SK-N-SH (cell line): ENCODE data around the gene ZCCHC3. TPM values are rescaled to one million over a fixed set of nuclear protein-coding genes. Genes with fewer than 3 reads are reported as not detected.

Experiments
- CTCF ChIA-PET: fragments of 300-600, 350-600 bp; formaldehyde crosslinking; extraction: SDS; loops from one replicate; lab custom pipeline; 2021; lab: Yijun Ruan, JAX
- POLR2A ChIA-PET: fragments of 350-600 bp; sonication (Branson Sonifier 250); formaldehyde crosslinking; extraction: SDS; loops from one replicate; lab custom pipeline; 2020; ENCODE audit warnings: antibody characterized with exemption, inconsistent platforms; lab: Yijun Ruan, JAX
- DNase-seq: peaks from one replicate; pipeline ENCODE4 v3.0.0; 2012
- H2AFZ ChIP-seq: fragments of 200-600 bp; sonication (generic); 2 replicates; pipeline ENCODE4 v1.8.1; 2016; ENCODE audit warnings: antibody characterized with exemption, mild to moderate bottlenecking, low read depth
- H3F3A ChIP-seq: fragments of 200-600 bp; sonication (generic); replicated peaks from 2 replicates; pipeline ENCODE3; 2016; ENCODE audit warnings: antibody characterized with exemption, mild to moderate bottlenecking; ENCODE audit not compliant: insufficient read depth
- H3K27ac ChIP-seq, 2 experiments: fragments of 200-500 bp in 1 of 2; fragments of 200-600 bp in 1 of 2; sonication (Bioruptor generic) in 1 of 2; sonication (generic), shearing (Covaris generic) in 1 of 2; 2 replicates each; pipeline versions ENCODE4 v1.5.1 to v1.6.1; 2014 to 2016; ENCODE audit warnings: low read depth in 2 of 2, inconsistent platforms in 1 of 2, low read length in 1 of 2, mild to moderate bottlenecking in 1 of 2, mixed read lengths in 1 of 2
- H3K27me3 ChIP-seq: fragments of 200-600 bp; sonication (generic), shearing (Covaris generic); 2 replicates; pipeline ENCODE4 v1.6.1; 2016; ENCODE audit warnings: mixed run types; ENCODE audit not compliant: insufficient read depth
- H3K36me3 ChIP-seq, 2 experiments: fragments of 200-500 bp in 1 of 2; fragments of 200-600 bp in 1 of 2; sonication (Bioruptor generic) in 1 of 2; sonication (generic) in 1 of 2; replicated peaks in 1 of 2; 2 replicates each; pipeline versions ENCODE3 to v1.5.1; 2014 to 2016; ENCODE audit warnings: low read length in 1 of 2, mild to moderate bottlenecking in 1 of 2; ENCODE audit not compliant: insufficient read depth in 2 of 2, control insufficient read depth in 1 of 2
- H3K4me1 ChIP-seq, 2 experiments: fragments of 200-500 bp in 1 of 2; fragments of 200-600 bp in 1 of 2; sonication (Bioruptor generic) in 1 of 2; sonication (generic), shearing (Covaris generic) in 1 of 2; 2 replicates each; pipeline versions ENCODE4 v1.5.1 to v1.6.1; 2014 to 2016; ENCODE audit warnings: low read depth in 1 of 2, low read length in 1 of 2, mixed run types in 1 of 2; ENCODE audit not compliant: insufficient read depth in 2 of 2, control insufficient read depth in 1 of 2
- H3K4me2 ChIP-seq: fragments of 200-600 bp; sonication (generic), shearing (Covaris generic); 2 replicates; pipeline ENCODE4 v1.6.1; 2017; ENCODE audit warnings: mixed run types
- H3K4me3 ChIP-seq, 2 experiments: fragments of 200-500 bp in 1 of 2; fragments of 200-600 bp in 1 of 2; sonication (Bioruptor generic) in 1 of 2; sonication (generic), shearing (Covaris generic) in 1 of 2; 2 replicates each; pipeline versions ENCODE4 v1.5.1 to v1.8.1; 2014 to 2016; ENCODE audit warnings: low read depth in 2 of 2, inconsistent platforms in 1 of 2, low read length in 1 of 2, mild to moderate bottlenecking in 1 of 2, mixed read lengths in 1 of 2, moderate library complexity in 1 of 2
- H3K79me2 ChIP-seq: fragments of 200-600 bp; sonication (generic); 2 replicates; pipeline ENCODE4 v1.8.1; 2017; ENCODE audit warnings: mild to moderate bottlenecking; ENCODE audit not compliant: insufficient read depth
- H3K9ac ChIP-seq: fragments of 200-600 bp; sonication (generic); 2 replicates; pipeline ENCODE4 v1.6.1; 2017; ENCODE audit warnings: mixed run types
- H3K9me2 ChIP-seq: fragments of 200-600 bp; sonication (generic); 2 replicates; pipeline ENCODE4 v1.6.1; 2017; ENCODE audit warnings: mixed run types
- H3K9me3 ChIP-seq: fragments of 200-600 bp; sonication (generic); 2 replicates; pipeline ENCODE4 v1.6.1; 2017; ENCODE audit warnings: mixed run types, mild to moderate bottlenecking, moderate library complexity
- H4K20me1 ChIP-seq: fragments of 200-600 bp; sonication (generic); 2 replicates; pipeline ENCODE4 v1.6.1; 2017; ENCODE audit warnings: mild to moderate bottlenecking, mixed run types; ENCODE audit not compliant: insufficient read depth
- CHD2 ChIP-seq: fragments of 150-350 bp; IDR thresholded peaks from 2 replicates; pipeline ENCODE4 v1.6.1; 2018; ENCODE audit warnings: low read length; ENCODE audit not compliant: partially characterized antibody
- CTCF ChIP-seq: fragments of 200-600 bp; sonication (generic); IDR thresholded peaks from 2 replicates; pipeline ENCODE4 v1.6.1; 2017; ENCODE audit warnings: antibody characterized with exemption, mild to moderate bottlenecking, moderate library complexity
- EP300 ChIP-seq, 2 experiments: IDR thresholded peaks; 2 replicates each; pipeline versions ENCODE4 v1.4.0 to v1.6.1; 2012; ENCODE audit warnings: borderline replicate concordance in 1 of 2, low read depth in 1 of 2, low read length in 1 of 2
- EZH2phosphoT487 ChIP-seq: fragments of 200-600 bp; sonication (generic); IDR thresholded peaks from 2 replicates; pipeline ENCODE4 v1.6.1; 2017; ENCODE audit warnings: low read depth, mixed run types, mild to moderate bottlenecking, antibody characterized with exemption, moderate library complexity, borderline replicate concordance
- FOSL2 ChIP-seq: IDR thresholded peaks from 2 replicates; pipeline ENCODE4 v1.4.0; 2012; ENCODE audit warnings: low read depth, mild to moderate bottlenecking, moderate library complexity, borderline replicate concordance
- FOXM1 ChIP-seq: IDR thresholded peaks from 2 replicates; pipeline ENCODE4 v1.4.0; 2012; ENCODE audit warnings: low read depth, mild to moderate bottlenecking
- GATA2 ChIP-seq: sonication (generic); formaldehyde crosslinking; IDR thresholded peaks from 2 replicates; pipeline ENCODE4 v1.5.0; 2020; ENCODE audit warnings: mild to moderate bottlenecking, missing genetic modification reagents
- MAX ChIP-seq: IDR thresholded peaks from 2 replicates; pipeline ENCODE4 v1.4.0; 2012; ENCODE audit warnings: low read depth
- NRF1 ChIP-seq: IDR thresholded peaks from 2 replicates; pipeline ENCODE4 v1.6.1; 2012; ENCODE audit warnings: low read depth, mild to moderate bottlenecking, low read length
- POLR2AphosphoS5 ChIP-seq: IDR thresholded peaks from 2 replicates; pipeline ENCODE4 v1.6.1; 2012; ENCODE audit warnings: low read depth, low read length
- RAD21 ChIP-seq: IDR thresholded peaks from 2 replicates; pipeline ENCODE4 v1.6.1; 2012; ENCODE audit warnings: mild to moderate bottlenecking, low read length
- RCOR1 ChIP-seq: fragments of 150-350 bp; IDR thresholded peaks from 2 replicates; pipeline ENCODE4 v1.6.1; 2017; ENCODE audit warnings: antibody characterized with exemption, low read length
- SIN3A ChIP-seq: IDR thresholded peaks from 2 replicates; pipeline ENCODE4 v1.6.1; 2012; ENCODE audit warnings: low read depth, mild to moderate bottlenecking, low read length, moderate library complexity, borderline replicate concordance
- SMC3 ChIP-seq: IDR thresholded peaks from 2 replicates; pipeline ENCODE4 v1.6.1; 2012; ENCODE audit warnings: low read depth, low read length, improper control_type of control experiment
- TAF1 ChIP-seq: IDR thresholded peaks from 2 replicates; pipeline ENCODE4 v1.6.1; 2012; ENCODE audit warnings: low read depth, mild to moderate bottlenecking, low read length, moderate library complexity, borderline replicate concordance
- TCF12 ChIP-seq: IDR thresholded peaks from 2 replicates; pipeline ENCODE4 v1.4.0; 2012
- TEAD4 ChIP-seq: IDR thresholded peaks from 2 replicates; pipeline ENCODE4 v1.4.0; 2012; ENCODE audit warnings: mild to moderate bottlenecking, borderline replicate concordance; ENCODE audit not compliant: insufficient read depth
- USF1 ChIP-seq: IDR thresholded peaks from 2 replicates; pipeline ENCODE4 v1.4.0; 2012; ENCODE audit warnings: low read depth, borderline replicate concordance
- YY1 ChIP-seq: IDR thresholded peaks from 2 replicates; pipeline ENCODE4 v1.4.0; 2012; ENCODE audit warnings: low read depth, mild to moderate bottlenecking
- WGBS: methylation state at CpG from one replicate; pipeline ENCODE4 v1.1.6; 2017; ENCODE audit warnings: low lambda C conversion rate; 5-methylcytosine and 5-hydroxymethylcytosine counted together
- polyA plus RNA-seq, 3 experiments: library from polyadenylated mRNA; depleted of rRNA; stranded (reverse); fragments of >200 nt; gene quantifications; 2 replicates each; pipeline ENCODE4 v1.2.3, GENCODE V29; 2012
- TF ChIP-seq, protein P1 (sequence below): fragments of 150-350 bp; IDR thresholded peaks from 2 replicates; pipeline ENCODE4 v1.6.1; 2016; ENCODE audit warnings: mild to moderate bottlenecking, low read depth, low read length
- TF ChIP-seq, protein P2 (sequence below): IDR thresholded peaks from 2 replicates; pipeline ENCODE4 v1.4.0; 2012; ENCODE audit warnings: low read depth, borderline replicate concordance
- TF ChIP-seq, protein P3 (sequence below): fragments of 150-350 bp; IDR thresholded peaks from 2 replicates; pipeline ENCODE4 v1.6.1; 2017; ENCODE audit warnings: antibody characterized with exemption, low read length, low read depth, borderline replicate concordance

Gene ZCCHC3
- polyA plus RNA-seq, 1 of the 3 experiments (the other 2 are of a cell fraction): 9.5 TPM

DNA sequence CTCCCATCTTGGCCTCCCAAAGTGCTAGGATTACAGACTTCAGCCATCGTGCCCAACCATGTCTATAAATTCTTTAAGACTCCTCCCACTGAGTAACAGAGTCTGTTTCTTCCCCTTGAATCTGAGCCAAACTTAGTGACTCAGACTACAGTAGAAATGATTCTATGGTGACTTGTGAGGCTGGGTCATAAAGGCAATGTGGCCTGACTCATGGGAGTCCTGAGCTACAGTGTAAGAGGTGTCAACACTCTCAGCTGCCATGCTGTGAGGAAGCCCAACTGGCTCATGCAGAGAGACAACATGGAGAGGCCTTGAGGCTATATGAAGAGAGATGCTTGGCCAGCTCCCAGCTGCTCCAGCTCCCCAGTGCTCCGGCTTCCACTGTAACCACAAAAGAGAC, 44.3 kb downstream of the ZCCHC3 start:
- peaks cover 8% of the 10 kb centered on the region for H3K79me2 ChIP-seq
- H3K36me3 ChIP-seq: peaks cover 0 to 9% of the 10 kb centered on the region in 2 experiments
- H4K20me1 ChIP-seq: no peaks in the 10 kb centered on the region
- no peaks in the 10 kb centered on the region; the same call in 1 of the 2 replicates for H3K9me3 ChIP-seq
- POLR2A ChIA-PET: no interaction called here
- no peak overlapping the region for H3K9ac ChIP-seq
- H3K4me2 ChIP-seq: no peak overlapping the region
- H3K4me1 ChIP-seq: peaks cover 0 to 6% of the 10 kb centered on the region in 2 experiments; a peak in 1 of 4 replicates
- no peak overlapping the region for H2AFZ ChIP-seq
- WGBS: 74% methylated on average over 2 of the region's 2 CpGs
- H3K27me3 ChIP-seq: no peaks in the 10 kb centered on the region
- peak overlapping the region in 1 of 2 experiments; percentile 16; a peak in 1 of 4 replicates for H3K27ac ChIP-seq
- H3F3A ChIP-seq: peaks cover 11% of the 10 kb centered on the region
- H3K9me2 ChIP-seq: no peaks in the 10 kb centered on the region
- no peak for DNase-seq
- no peak overlapping the region for H3K4me3 ChIP-seq
- CTCF ChIA-PET: interaction anchor here (1.0 to 1.9 kb wide), 2 partner anchors 11 to 16 kb away, joined by 4 to 9 read pairs; partner anchors contain the start of gene SOX12
- TF ChIP-seq, protein P1, sequence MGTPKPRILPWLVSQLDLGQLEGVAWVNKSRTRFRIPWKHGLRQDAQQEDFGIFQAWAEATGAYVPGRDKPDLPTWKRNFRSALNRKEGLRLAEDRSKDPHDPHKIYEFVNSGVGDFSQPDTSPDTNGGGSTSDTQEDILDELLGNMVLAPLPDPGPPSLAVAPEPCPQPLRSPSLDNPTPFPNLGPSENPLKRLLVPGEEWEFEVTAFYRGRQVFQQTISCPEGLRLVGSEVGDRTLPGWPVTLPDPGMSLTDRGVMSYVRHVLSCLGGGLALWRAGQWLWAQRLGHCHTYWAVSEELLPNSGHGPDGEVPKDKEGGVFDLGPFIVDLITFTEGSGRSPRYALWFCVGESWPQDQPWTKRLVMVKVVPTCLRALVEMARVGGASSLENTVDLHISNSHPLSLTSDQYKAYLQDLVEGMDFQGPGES: no peak
- TF ChIP-seq NRF1: no peak
- TF ChIP-seq SIN3A: no peak
- no peak for TF ChIP-seq TAF1
- TF ChIP-seq SMC3: no peak
- TF ChIP-seq, protein P2, sequence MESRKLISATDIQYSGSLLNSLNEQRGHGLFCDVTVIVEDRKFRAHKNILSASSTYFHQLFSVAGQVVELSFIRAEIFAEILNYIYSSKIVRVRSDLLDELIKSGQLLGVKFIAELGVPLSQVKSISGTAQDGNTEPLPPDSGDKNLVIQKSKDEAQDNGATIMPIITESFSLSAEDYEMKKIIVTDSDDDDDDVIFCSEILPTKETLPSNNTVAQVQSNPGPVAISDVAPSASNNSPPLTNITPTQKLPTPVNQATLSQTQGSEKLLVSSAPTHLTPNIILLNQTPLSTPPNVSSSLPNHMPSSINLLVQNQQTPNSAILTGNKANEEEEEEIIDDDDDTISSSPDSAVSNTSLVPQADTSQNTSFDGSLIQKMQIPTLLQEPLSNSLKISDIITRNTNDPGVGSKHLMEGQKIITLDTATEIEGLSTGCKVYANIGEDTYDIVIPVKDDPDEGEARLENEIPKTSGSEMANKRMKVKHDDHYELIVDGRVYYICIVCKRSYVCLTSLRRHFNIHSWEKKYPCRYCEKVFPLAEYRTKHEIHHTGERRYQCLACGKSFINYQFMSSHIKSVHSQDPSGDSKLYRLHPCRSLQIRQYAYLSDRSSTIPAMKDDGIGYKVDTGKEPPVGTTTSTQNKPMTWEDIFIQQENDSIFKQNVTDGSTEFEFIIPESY: no peak
- TF ChIP-seq EP300 (IDR thresholded peaks at IDR 0.05; ENCODE audit: borderline replicate concordance in 1 of 2, low read depth in 1 of 2, low read length in 1 of 2): no peak
- peak; percentile 85 for TF ChIP-seq YY1
- TF ChIP-seq RAD21: no peak
- TF ChIP-seq RCOR1: no peak
- peak; percentile 39; the same call in 1 of the 2 replicates for TF ChIP-seq TCF12
- TF ChIP-seq, protein P3, sequence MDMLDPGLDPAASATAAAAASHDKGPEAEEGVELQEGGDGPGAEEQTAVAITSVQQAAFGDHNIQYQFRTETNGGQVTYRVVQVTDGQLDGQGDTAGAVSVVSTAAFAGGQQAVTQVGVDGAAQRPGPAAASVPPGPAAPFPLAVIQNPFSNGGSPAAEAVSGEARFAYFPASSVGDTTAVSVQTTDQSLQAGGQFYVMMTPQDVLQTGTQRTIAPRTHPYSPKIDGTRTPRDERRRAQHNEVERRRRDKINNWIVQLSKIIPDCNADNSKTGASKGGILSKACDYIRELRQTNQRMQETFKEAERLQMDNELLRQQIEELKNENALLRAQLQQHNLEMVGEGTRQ: no peak
- TF ChIP-seq EZH2phosphoT487: no peak
- peak; percentile 37; the same call in 1 of the 2 replicates for TF ChIP-seq POLR2AphosphoS5
- TF ChIP-seq TEAD4: no peak
- peak; percentile 44; the same call in 1 of the 2 replicates for TF ChIP-seq USF1
- TF ChIP-seq CTCF: no peak
- no peak for TF ChIP-seq FOXM1
- TF ChIP-seq GATA2 (CRISPR knock-in tag): no peak
- TF ChIP-seq MAX: peak; percentile 80
- TF ChIP-seq CHD2: no peak
- TF ChIP-seq FOSL2: peak; percentile 83; the same call in 1 of the 2 replicates
